Kidney epithelial cell (primary cell): Measurements from ENCODE around the gene SNAI3. TPM values are rescaled to one million over a fixed set of nuclear protein-coding genes. Genes with fewer than 3 reads are reported as not detected.
"Not testable (repeated sequence)": the region's sequence is repeated elsewhere in the genome, so short reads cannot be mapped to it uniquely, and the experiment has no call there.

ENCODE experiments used
- DNase-seq: peaks from one replicate; pipeline ENCODE4 v3.0.0-alpha.2; 2010; ENCODE audit warnings: low read depth
- H3K27me3 ChIP-seq: 2 replicates; pipeline ENCODE4 v1.6.0; 2011; ENCODE audit warnings: low read length; ENCODE audit not compliant: control insufficient read depth, insufficient read depth
- H3K36me3 ChIP-seq: 2 replicates; pipeline ENCODE4 v1.5.1; 2011; ENCODE audit warnings: low read length; ENCODE audit not compliant: control insufficient read depth, insufficient read depth
- H3K4me3 ChIP-seq: 2 replicates; pipeline ENCODE4 v1.5.1; 2011; ENCODE audit warnings: low read depth, mild to moderate bottlenecking, control low read depth, low read length
- CTCF ChIP-seq: IDR thresholded peaks from 2 replicates; pipeline ENCODE4 v1.5.1; 2011; ENCODE audit warnings: mild to moderate bottlenecking, moderate library complexity, low read length, control low read depth, inconsistent platforms; ENCODE audit not compliant: insufficient read depth, poor library complexity, severe bottlenecking
- total RNA-seq: library from RNA; depleted of rRNA; stranded (reverse); fragments of >200 nt; gene quantifications from 2 replicates; pipeline ENCODE4 v1.2.3, GENCODE V29; 2015

The SNAI3 gene
- total RNA-seq, 1 donor from 2014 or later, result 1.1 TPM

- Histone ChIP-seq H3K27me3 (peaks cover 7% of the 10 kb centered on the region), H3K4me3 (no peak overlapping the region), H3K36me3 (no peaks in the 10 kb centered on the region)
- TF ChIP-seq CTCF, result no peak
- DNase-seq, result no peak
These were observed 12.5 kb downstream of the SNAI3 start for GRCh38 chr16:88673716-88674379.

DNA sequence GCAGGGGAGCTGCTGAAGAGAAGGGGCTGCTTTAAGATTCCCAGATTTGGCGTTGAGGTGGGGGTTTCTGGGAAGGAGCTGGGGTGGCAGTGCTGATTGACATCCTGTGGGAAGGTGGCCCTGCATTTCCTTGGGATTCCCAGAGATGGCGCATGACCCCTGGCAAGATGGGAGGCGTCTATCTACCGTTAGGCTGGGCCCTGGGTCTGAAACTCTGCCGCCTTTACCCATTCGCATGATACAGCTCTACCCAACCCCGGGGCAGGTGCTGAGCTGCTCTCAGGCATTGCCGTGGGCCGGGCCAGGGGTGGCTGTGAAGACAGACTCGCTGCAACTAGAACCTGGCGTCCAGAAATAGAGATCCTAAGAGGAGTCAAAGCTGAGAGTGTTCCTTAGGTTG lies 13.5 kb downstream of the SNAI3 start:
- DNase-seq, result no peak
- H3K36me3 ChIP-seq, result no peaks in the 10 kb centered on the region

GRCh38 chr16:88671806-88672205 lies 14.5 kb downstream of the SNAI3 start:
- Histone ChIP-seq H3K4me3 (no peak overlapping the region), H3K27me3 (no peaks in the 10 kb centered on the region), H3K36me3 (no peaks in the 10 kb centered on the region)
- no peak for TF ChIP-seq CTCF
- DNase-seq, result no peak

More for the DNA sequence above, 13.5 kb downstream of the SNAI3 start:
- Histone ChIP-seq H3K4me3 (no peak overlapping the region), H3K27me3 (peaks cover under 1% of the 10 kb centered on the region)
- peak; percentile 44 for TF ChIP-seq CTCF

DNA sequence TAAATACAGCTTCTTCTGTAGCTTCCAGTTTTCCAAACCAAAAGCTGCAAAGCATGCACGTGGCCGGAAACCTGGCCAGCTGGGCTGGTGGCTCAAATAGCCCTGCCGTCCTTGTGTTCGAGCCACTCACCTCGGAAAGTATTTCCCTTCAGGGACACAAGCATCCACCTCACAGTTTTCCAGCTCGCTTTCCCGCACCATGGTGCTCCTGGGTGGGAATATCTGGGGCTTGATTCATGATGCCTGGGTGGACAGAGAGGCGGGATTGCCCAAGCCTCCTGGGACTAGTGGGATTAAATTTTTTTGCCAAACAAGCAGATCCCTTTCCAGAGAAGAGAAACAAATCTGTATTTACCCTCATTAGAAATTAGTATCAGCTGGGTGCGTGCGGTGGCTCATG lies 16.3 kb downstream of the SNAI3 start:
- DNase-seq, result no peak
- no peak for TF ChIP-seq CTCF
- Histone ChIP-seq H3K27me3 (no peaks in the 10 kb centered on the region), H3K4me3 (no peak overlapping the region), H3K36me3 (no peaks in the 10 kb centered on the region)

DNA sequence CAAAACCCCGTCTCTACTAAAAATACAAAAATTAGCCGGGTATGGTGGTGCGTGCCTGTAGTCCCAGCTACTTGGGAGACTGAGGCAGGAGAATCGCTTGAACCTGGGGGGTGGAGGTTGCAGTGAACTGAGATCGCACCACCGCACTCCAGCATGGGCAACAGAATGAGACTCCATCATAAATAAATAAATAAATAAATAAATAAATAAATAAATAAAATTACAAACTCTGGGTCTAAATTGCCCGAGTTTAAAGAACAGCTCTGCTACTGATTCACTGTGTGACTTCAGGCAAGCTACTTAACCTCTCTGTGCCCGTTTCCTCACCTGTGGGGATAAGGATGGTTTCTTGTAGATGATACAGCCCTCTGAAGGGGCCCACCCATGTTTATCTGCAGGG lies 16.8 kb downstream of the SNAI3 start:
- H3K36me3 ChIP-seq, DNase-seq, H3K4me3 ChIP-seq, H3K27me3 ChIP-seq: not testable (repeated sequence)

GRCh38 chr16:88667461-88667860 lies 18.8 kb downstream of the SNAI3 start:
- Histone ChIP-seq H3K36me3 (no peaks in the 10 kb centered on the region), H3K27me3 (no peaks in the 10 kb centered on the region), H3K4me3 (no peak overlapping the region)
- DNase-seq, result no peak
- no peak for TF ChIP-seq CTCF
